Measurements from ENCODE around the gene CASZ1.

The CASZ1 gene

GRCh38 chr1:10635992-10636391, 160.5 kb downstream of the CASZ1 start:
- no peak for DNase-seq (ENCODE audit: low read depth)

GRCh38 chr1:10635085-10635896, 161.2 kb downstream of the CASZ1 start:
- no peak for DNase-seq (ENCODE audit: low read depth)

- DNase-seq (ENCODE audit: low read depth), result no peak
These were observed 161.9 kb downstream of the CASZ1 start for GRCh38 chr1:10634428-10635084.

- DNase-seq (ENCODE audit: low read depth), result no peak
These were observed 162.4 kb downstream of the CASZ1 start for GRCh38 chr1:10634075-10634427.

GRCh38 chr1:10633416-10633815, 163.0 kb downstream of the CASZ1 start:
- no peak for DNase-seq (ENCODE audit: low read depth)

GRCh38 chr1:10632691-10633090, 163.8 kb downstream of the CASZ1 start:
- no peak for DNase-seq (ENCODE audit: low read depth)

- no peak for DNase-seq (ENCODE audit: low read depth)
These were observed 164.4 kb downstream of the CASZ1 start for GRCh38 chr1:10631811-10632593.

GRCh38 chr1:10631121-10631810, 165.2 kb downstream of the CASZ1 start:
- no peak for DNase-seq (ENCODE audit: low read depth)

GRCh38 chr1:10630661-10631120, 165.8 kb downstream of the CASZ1 start:
- no peak for DNase-seq (ENCODE audit: low read depth)

GRCh38 chr1:10629816-10630571, 166.5 kb downstream of the CASZ1 start:
- no peak for DNase-seq (ENCODE audit: low read depth)

- DNase-seq (ENCODE audit: low read depth), result no peak
These were observed 167.2 kb downstream of the CASZ1 start for GRCh38 chr1:10629091-10629815.

- no peak for DNase-seq (ENCODE audit: low read depth)
These were observed 167.8 kb downstream of the CASZ1 start for GRCh38 chr1:10628685-10629084.

GRCh38 chr1:10626791-10627410, 169.5 kb downstream of the CASZ1 start:
- DNase-seq (ENCODE audit: low read depth), result no peak

GRCh38 chr1:10626131-10626731, 170.2 kb downstream of the CASZ1 start:
- no peak for DNase-seq (ENCODE audit: low read depth)

- no peak for DNase-seq (ENCODE audit: low read depth)
These were observed 170.9 kb downstream of the CASZ1 start for GRCh38 chr1:10625554-10625953.

- DNase-seq (ENCODE audit: low read depth), result no peak
These were observed 171.4 kb downstream of the CASZ1 start for GRCh38 chr1:10625076-10625475.

- no peak for DNase-seq (ENCODE audit: low read depth)
These were observed 172.0 kb downstream of the CASZ1 start for GRCh38 chr1:10624256-10625050.

- DNase-seq (ENCODE audit: low read depth), result no peak
These were observed 172.7 kb downstream of the CASZ1 start for GRCh38 chr1:10623686-10624145.

Measured in T follicular helper cell (primary cell).